DND-41 (cell line): ENCODE results near the gene PPP4C.

ENCODE experiments used
- EZH2 ChIP-seq: IDR thresholded peaks from 3 replicates; pipeline ENCODE4 v1.6.1; 2012; ENCODE audit warnings: borderline replicate concordance, low read depth, mild to moderate bottlenecking, moderate library complexity, low read length, inconsistent platforms; ENCODE audit not compliant: severe bottlenecking
- TF ChIP-seq, protein P1 (sequence below): IDR thresholded peaks from 2 replicates; pipeline ENCODE4 v1.5.1; 2012; ENCODE audit warnings: borderline replicate concordance, low read length, moderate library complexity, mild to moderate bottlenecking; ENCODE audit not compliant: poor library complexity, severe bottlenecking; ENCODE audit errors: extremely low read depth

DNA sequence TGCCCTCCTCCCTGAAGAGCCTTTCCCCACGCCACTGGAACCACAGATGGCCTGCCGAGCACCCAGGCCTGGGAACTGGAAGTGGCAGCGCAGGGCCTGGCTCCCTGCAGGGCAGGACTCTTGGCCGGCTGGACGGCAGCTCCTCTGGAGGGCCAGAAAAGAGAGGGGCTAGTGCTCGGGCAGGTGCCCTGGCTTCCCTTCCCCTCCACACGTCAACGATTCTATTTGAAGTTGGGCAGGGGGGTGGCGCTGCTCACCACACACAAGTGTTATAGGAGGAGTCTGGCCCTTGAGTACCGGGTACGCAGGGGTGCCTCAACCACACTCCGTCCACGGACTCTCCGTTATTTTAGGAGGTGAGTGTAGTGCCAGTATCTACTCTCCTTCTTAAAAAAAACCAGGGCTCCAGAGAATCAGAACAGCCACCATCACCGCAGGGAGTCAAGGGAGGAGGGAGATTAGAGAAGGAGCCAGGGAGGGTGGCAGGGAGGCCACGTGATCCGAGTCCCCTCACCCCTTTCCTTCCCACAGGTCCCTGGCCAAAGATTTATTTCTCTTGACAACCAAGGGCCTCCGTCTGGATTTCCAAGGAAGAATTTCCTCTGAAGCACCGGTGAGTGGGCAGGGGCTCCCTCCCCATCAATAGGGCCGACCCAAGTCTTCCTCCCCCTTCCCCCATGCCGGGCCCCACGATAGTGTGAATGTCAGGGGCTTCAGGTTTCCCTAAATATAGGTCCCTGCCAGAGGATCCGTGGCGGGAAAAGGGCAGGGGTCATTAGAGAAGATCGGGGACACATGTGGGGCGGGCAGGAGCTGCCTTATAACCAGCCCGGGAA is 11.7 kb upstream of the PPP4C start:
- no peak for TF ChIP-seq EZH2
- TF ChIP-seq, protein P1, sequence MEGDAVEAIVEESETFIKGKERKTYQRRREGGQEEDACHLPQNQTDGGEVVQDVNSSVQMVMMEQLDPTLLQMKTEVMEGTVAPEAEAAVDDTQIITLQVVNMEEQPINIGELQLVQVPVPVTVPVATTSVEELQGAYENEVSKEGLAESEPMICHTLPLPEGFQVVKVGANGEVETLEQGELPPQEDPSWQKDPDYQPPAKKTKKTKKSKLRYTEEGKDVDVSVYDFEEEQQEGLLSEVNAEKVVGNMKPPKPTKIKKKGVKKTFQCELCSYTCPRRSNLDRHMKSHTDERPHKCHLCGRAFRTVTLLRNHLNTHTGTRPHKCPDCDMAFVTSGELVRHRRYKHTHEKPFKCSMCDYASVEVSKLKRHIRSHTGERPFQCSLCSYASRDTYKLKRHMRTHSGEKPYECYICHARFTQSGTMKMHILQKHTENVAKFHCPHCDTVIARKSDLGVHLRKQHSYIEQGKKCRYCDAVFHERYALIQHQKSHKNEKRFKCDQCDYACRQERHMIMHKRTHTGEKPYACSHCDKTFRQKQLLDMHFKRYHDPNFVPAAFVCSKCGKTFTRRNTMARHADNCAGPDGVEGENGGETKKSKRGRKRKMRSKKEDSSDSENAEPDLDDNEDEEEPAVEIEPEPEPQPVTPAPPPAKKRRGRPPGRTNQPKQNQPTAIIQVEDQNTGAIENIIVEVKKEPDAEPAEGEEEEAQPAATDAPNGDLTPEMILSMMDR, result peak; percentile 69
